ENCODE data around the gene ITGAL.

- TF ChIP-seq CTCF (IDR thresholded peaks at IDR 0.05; ENCODE audit: low read length) (no peak), EZH2 (optimal IDR thresholded peaks at IDR 0.05; ENCODE audit: low read depth, low read length) (no peak)
Observed at GRCh38 chr16:30490210-30490609, 17.7 kb downstream of the ITGAL start.

All from MM.1S (cell line).